IPS DF 6.9 (cell line): ENCODE results near the gene CNN3.

Experiments
- DNase-seq: peaks from one replicate; pipeline ENCODE4 v3.0.0-alpha.2; 2013; ENCODE audit warnings: low read depth, low spot score
- H3K27ac ChIP-seq: one replicate; pipeline ENCODE4 v1.5.1; 2013; ENCODE audit warnings: low read length, control low read depth
- H3K27me3 ChIP-seq: 2 replicates; pipeline ENCODE4 v1.6.1; 2013; ENCODE audit warnings: mild to moderate bottlenecking, low read length; ENCODE audit not compliant: control insufficient read depth, insufficient read depth
- H3K36me3 ChIP-seq: 2 replicates; pipeline ENCODE4 v1.6.1; 2013; ENCODE audit warnings: low read length; ENCODE audit not compliant: control insufficient read depth, insufficient read depth
- H3K4me1 ChIP-seq: 2 replicates; pipeline ENCODE4 v1.6.1; 2013; ENCODE audit warnings: low read length; ENCODE audit not compliant: control insufficient read depth, insufficient read depth
- H3K4me3 ChIP-seq: 2 replicates; pipeline ENCODE4 v1.5.1; 2013; ENCODE audit warnings: mild to moderate bottlenecking, low read length
- H3K9me3 ChIP-seq: 2 replicates; pipeline ENCODE4 v1.6.1; 2013; ENCODE audit warnings: low read length, inconsistent platforms; ENCODE audit not compliant: control insufficient read depth, insufficient read depth
- WGBS: extraction: QIAGEN DNeasy Blood & Tissue Kit; methylation state at CpG from one replicate; pipeline ENCODE4 v1.1.7; 2013; ENCODE audit warnings: mixed read lengths, missing lambda C conversion rate; ENCODE audit not compliant: insufficient read length, insufficient coverage; 5-methylcytosine and 5-hydroxymethylcytosine counted together

CNN3 gene

GRCh38 chr1:94934551-94934950, 7.6 kb upstream of the CNN3 start:
- Histone ChIP-seq H3K4me1 (no peaks in the 10 kb centered on the region), H3K36me3 (no peaks in the 10 kb centered on the region), H3K4me3 (no peak overlapping the region), H3K27ac (no peak overlapping the region), H3K27me3 (no peaks in the 10 kb centered on the region), H3K9me3 (no peaks in the 10 kb centered on the region)
- whole genome bisulfite sequencing: no CpG with 5 or more reads among the region's 2 CpGs
- no peak for DNase-seq

- Histone ChIP-seq H3K9me3 (no peaks in the 10 kb centered on the region), H3K27me3 (no peaks in the 10 kb centered on the region), H3K36me3 (no peaks in the 10 kb centered on the region), H3K4me3 (no peak overlapping the region), H3K4me1 (peaks cover 5% of the 10 kb centered on the region; the same call in 1 of the 2 replicates), H3K27ac (no peak overlapping the region)
- DNase-seq: no peak
- no CpG with 5 or more reads among the region's 7 CpGs for WGBS
Measured at GRCh38 chr1:94931254-94931841, 4.4 kb upstream of the CNN3 start.

- DNase-seq: no peak
- no peaks in the 10 kb centered on the region for H3K9me3 ChIP-seq
- peaks cover 5% of the 10 kb centered on the region; the same call in 1 of the 2 replicates for H3K4me1 ChIP-seq
- H3K4me3 ChIP-seq: no peak overlapping the region
- no CpG with 5 or more reads among the region's 11 CpGs for WGBS
- no peaks in the 10 kb centered on the region for H3K27me3 ChIP-seq
- H3K36me3 ChIP-seq: no peaks in the 10 kb centered on the region
- no peak overlapping the region for H3K27ac ChIP-seq
Measured at GRCh38 chr1:94929351-94930217, 2.7 kb upstream of the CNN3 start.

- no peak for DNase-seq
- no CpG with 5 or more reads among the region's 7 CpGs for WGBS
- Histone ChIP-seq H3K27ac (no peak overlapping the region), H3K27me3 (no peaks in the 10 kb centered on the region), H3K36me3 (no peaks in the 10 kb centered on the region), H3K4me3 (no peak overlapping the region; the same call in 1 of the 2 replicates), H3K9me3 (no peaks in the 10 kb centered on the region), H3K4me1 (peaks cover 5% of the 10 kb centered on the region; the same call in 1 of the 2 replicates)
Measured at GRCh38 chr1:94928293-94928939, 1.5 kb upstream of the CNN3 start.

GRCh38 chr1:94927405-94928175, 680 bp upstream of the CNN3 start:
- Histone ChIP-seq H3K36me3 (no peaks in the 10 kb centered on the region), H3K4me1 (peaks cover 5% of the 10 kb centered on the region; the same call in 1 of the 2 replicates), H3K27ac (no peak overlapping the region), H3K9me3 (no peaks in the 10 kb centered on the region), H3K4me3 (peak overlapping the region; percentile 77; the same call in 1 of the 2 replicates), H3K27me3 (no peaks in the 10 kb centered on the region)
- no CpG with 5 or more reads among the region's 40 CpGs for WGBS
- no peak for DNase-seq

- Histone ChIP-seq H3K9me3 (no peaks in the 10 kb centered on the region), H3K27me3 (no peaks in the 10 kb centered on the region), H3K27ac (no peak overlapping the region), H3K4me3 (peak overlapping the region; percentile 77), H3K4me1 (peaks cover 5% of the 10 kb centered on the region; the same call in 1 of the 2 replicates), H3K36me3 (no peaks in the 10 kb centered on the region)
- no CpG with 5 or more reads among the region's 78 CpGs for WGBS
- DNase-seq: no peak
Measured at GRCh38 chr1:94926126-94926914, 590 bp downstream of the CNN3 start.

GRCh38 chr1:94925561-94926125, 1.3 kb downstream of the CNN3 start:
- no peaks in the 10 kb centered on the region for H3K36me3 ChIP-seq
- DNase-seq: peak; percentile 89
- H3K4me3 ChIP-seq: peak overlapping the region; percentile 77; the same call in 1 of the 2 replicates
- H3K27me3 ChIP-seq: no peaks in the 10 kb centered on the region
- no CpG with 5 or more reads among the region's 23 CpGs for WGBS
- no peak overlapping the region for H3K27ac ChIP-seq
- H3K9me3 ChIP-seq: no peaks in the 10 kb centered on the region
- H3K4me1 ChIP-seq: peaks cover 5% of the 10 kb centered on the region; the same call in 1 of the 2 replicates

- no peaks in the 10 kb centered on the region for H3K27me3 ChIP-seq
- H3K36me3 ChIP-seq: no peaks in the 10 kb centered on the region
- H3K4me1 ChIP-seq: peaks cover 6% of the 10 kb centered on the region; the same call in 1 of the 2 replicates
- no CpG with 5 or more reads among the region's 2 CpGs for whole genome bisulfite sequencing
- H3K27ac ChIP-seq: no peak overlapping the region
- no peak for DNase-seq
- H3K4me3 ChIP-seq: peak overlapping the region; percentile 77; the same call in 1 of the 2 replicates
- no peaks in the 10 kb centered on the region for H3K9me3 ChIP-seq
Measured at GRCh38 chr1:94925004-94925403, 1.9 kb downstream of the CNN3 start.

GRCh38 chr1:94922761-94923331, 4.1 kb downstream of the CNN3 start:
- Histone ChIP-seq H3K27ac (no peak overlapping the region), H3K27me3 (no peaks in the 10 kb centered on the region), H3K4me3 (no peak overlapping the region), H3K9me3 (no peaks in the 10 kb centered on the region), H3K36me3 (no peaks in the 10 kb centered on the region), H3K4me1 (peaks cover 4% of the 10 kb centered on the region; the same call in 1 of the 2 replicates)
- no CpG with 5 or more reads among the region's 8 CpGs for WGBS
- DNase-seq: no peak
